H1 (cell line): Measurements from ENCODE around the gene LRG1. TPM values are rescaled to one million over a fixed set of nuclear protein-coding genes. Genes with fewer than 3 reads are reported as not detected.

Experiments
- EGR1 ChIP-seq: IDR thresholded peaks from 2 replicates; pipeline ENCODE4 v1.6.1; 2011; ENCODE audit warnings: low read depth, low read length, borderline replicate concordance
- HDAC2 ChIP-seq, 2 experiments: fragments of 300-600 bp in 1 of 2; sonication (generic) in 1 of 2; IDR thresholded peaks; 2 replicates each; pipeline ENCODE4 v1.6.1; 2011 to 2012; ENCODE audit warnings: low read depth in 2 of 2, low read length in 2 of 2, mild to moderate bottlenecking in 2 of 2, moderate library complexity in 2 of 2, borderline replicate concordance in 1 of 2, inconsistent platforms in 1 of 2
- KDM1A ChIP-seq: fragments of 200-600, 300-600 bp; sonication (generic); IDR thresholded peaks from 2 replicates; pipeline ENCODE4 v1.7.1; 2016; ENCODE audit warnings: mild to moderate bottlenecking, low read length, borderline replicate concordance
- MAFK ChIP-seq: IDR thresholded peaks from 2 replicates; pipeline ENCODE4 v1.6.1; 2012; ENCODE audit warnings: low read depth, mild to moderate bottlenecking, improper control_type of control experiment, low read length
- SIRT6 ChIP-seq: IDR thresholded peaks from one replicate; pipeline ENCODE4 v1.7.1; 2012; ENCODE audit warnings: low read length, inconsistent platforms
- polyA plus RNA-seq, 7 experiments: library from polyadenylated mRNA; depleted of rRNA in 3 of 7; stranded (reverse) in 5 of 7; unstranded in 2 of 7; fragments of >200 nt in 5 of 7; fragments of 200-250 nt in 2 of 7; gene quantifications; 1 replicate in 5 of 7; 2 replicates in 1 of 7; 4 replicates in 1 of 7; pipeline versions ENCODE4 v1.2.1 to v1.2.3, GENCODE V29; 2011 to 2013; ENCODE audit warnings: missing spikeins in 2 of 7, mixed read lengths in 2 of 7
- total RNA-seq: library from RNA; stranded (reverse); fragmentation: NEBNext Ultra II Directional; extraction: Animal tissue kit (Norgen Biotek cat#: 25700); gene quantifications from 2 replicates; pipeline ENCODE4 v1.2.1, GENCODE V29; 2021

LRG1 gene
- total and polyA plus RNA-seq, 2 of the 8 experiments (the other 6 are each of a cell fraction or from before 2014, with no cell fraction given) = 0.48 to 0.79 TPM

GRCh38 chr19:4567584-4568071 lies 27.8 kb upstream of the LRG1 start (continued):
- TF ChIP-seq MAFK (no peak), KDM1A (peak; percentile 100), EGR1 (no peak), SIRT6 (no peak), HDAC2 (IDR thresholded peaks at IDR 0.05; ENCODE audit: borderline replicate concordance in 1 of 2, low read depth in 2 of 2, low read length in 2 of 2) (peak in 1 of 2 experiments; percentile 98; a peak in 2 of 4 replicates)
